ENCODE results near the gene ITGB1.

Gene ITGB1

GRCh38 chr10:32955790-32956189, 2.2 kb downstream of the ITGB1 start:
- no peak for DNase-seq (ENCODE audit: low read depth)

GRCh38 chr10:32955299-32955772, 2.7 kb downstream of the ITGB1 start:
- no peak for DNase-seq (ENCODE audit: low read depth)

DNA sequence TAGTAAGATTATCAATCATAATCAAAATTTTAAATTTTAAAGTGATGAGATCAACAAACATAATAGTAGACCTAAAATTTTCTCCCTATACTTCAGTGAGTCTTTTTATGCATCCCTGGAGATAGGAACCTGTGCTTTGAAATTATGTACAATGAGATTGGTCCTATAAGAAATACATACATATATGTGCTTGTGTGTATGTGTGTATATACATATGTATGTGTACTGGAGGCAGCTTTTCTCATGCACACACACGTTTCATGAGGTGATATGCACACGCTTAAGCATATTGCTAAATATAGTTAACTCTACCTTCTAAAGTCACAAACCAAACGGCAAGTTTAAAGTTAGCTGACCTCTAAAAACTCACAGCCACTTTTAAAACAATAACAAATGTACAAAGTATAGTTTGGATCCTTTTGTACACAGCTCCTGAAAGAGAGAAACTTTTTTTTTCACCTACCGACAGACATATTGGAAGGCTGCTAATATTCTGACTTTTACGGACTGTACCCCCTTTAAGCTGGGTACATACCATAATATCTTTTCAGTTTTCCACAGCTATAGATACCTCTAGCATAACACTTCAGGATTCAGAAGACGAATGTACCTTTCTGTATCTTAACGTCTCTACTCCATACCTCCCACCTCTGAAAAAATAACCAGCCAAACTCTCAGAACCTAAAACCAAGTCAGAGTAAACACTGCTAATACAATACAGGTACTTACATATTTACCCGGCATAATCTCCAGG, 3.3 kb downstream of the ITGB1 start:
- no peak for DNase-seq (ENCODE audit: low read depth)

GRCh38 chr10:32954080-32954479, 4.0 kb downstream of the ITGB1 start:
- no peak for DNase-seq (ENCODE audit: low read depth)

DNA sequence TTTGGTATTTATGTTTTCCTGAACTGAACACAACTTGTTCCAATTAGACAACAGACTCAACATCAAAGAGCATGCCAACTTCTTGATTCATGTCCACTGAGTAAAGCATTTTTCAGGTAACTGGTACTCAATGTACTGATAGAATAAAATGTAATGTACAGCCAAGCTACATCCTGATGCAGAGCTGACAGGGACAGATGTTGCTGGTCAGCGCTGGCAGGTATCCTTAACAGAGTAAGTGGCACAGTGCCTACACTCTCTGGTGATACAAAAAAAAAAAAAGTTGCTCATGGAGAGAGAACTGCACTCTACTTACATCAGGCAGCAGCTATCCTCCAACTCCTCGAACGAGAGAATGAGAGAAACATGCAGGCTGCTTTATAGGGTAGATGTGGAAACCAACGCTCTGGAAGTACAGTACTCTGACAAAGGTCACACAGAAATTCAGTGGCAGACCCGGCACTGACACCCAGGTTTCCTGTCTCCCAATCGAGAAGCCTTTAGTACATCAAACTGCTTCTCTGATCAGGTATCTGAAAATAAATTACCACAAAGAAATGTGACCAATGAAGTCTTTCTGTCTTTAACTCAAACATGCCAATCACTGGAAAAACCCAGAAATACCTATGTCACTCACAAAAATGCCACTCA, 4.6 kb downstream of the ITGB1 start:
- no peak for DNase-seq (ENCODE audit: low read depth)

GRCh38 chr10:32952541-32953276, 5.3 kb downstream of the ITGB1 start:
- no peak for DNase-seq (ENCODE audit: low read depth)

- DNase-seq (ENCODE audit: low read depth) = no peak
These were observed 5.9 kb downstream of the ITGB1 start for GRCh38 chr10:32952094-32952493.

DNA sequence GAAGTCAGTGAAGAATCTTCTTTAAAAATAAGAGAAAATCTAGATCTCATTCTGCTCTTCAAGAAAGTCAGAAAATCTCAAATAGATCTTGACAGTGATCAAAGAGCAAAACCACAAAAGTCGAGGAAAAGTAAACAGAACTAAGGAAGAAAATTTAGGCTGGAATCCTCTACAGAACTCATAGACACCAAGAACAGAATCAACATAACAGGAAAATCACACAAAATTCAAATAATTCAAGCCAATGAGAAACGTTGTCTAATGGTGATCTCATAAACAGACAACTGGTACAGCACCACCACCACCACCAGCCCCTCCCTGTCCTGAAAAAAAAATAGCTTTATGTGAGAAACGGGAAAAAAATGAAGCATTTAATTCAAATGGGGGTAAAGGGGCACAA, 6.9 kb downstream of the ITGB1 start:
- DNase-seq (ENCODE audit: low read depth) = no peak

GRCh38 chr10:32950591-32951108, 7.4 kb downstream of the ITGB1 start:
- DNase-seq (ENCODE audit: low read depth) = no peak

- no peak for DNase-seq (ENCODE audit: low read depth)
These were observed 8.8 kb downstream of the ITGB1 start for GRCh38 chr10:32949221-32949678.

- DNase-seq (ENCODE audit: low read depth) = no peak
These were observed 9.6 kb downstream of the ITGB1 start for GRCh38 chr10:32948451-32948850.

GRCh38 chr10:32947586-32947985, 10.4 kb downstream of the ITGB1 start:
- DNase-seq (ENCODE audit: low read depth) = no peak

- no peak for DNase-seq (ENCODE audit: low read depth)
These were observed 11.9 kb downstream of the ITGB1 start for GRCh38 chr10:32946108-32946507.

DNA sequence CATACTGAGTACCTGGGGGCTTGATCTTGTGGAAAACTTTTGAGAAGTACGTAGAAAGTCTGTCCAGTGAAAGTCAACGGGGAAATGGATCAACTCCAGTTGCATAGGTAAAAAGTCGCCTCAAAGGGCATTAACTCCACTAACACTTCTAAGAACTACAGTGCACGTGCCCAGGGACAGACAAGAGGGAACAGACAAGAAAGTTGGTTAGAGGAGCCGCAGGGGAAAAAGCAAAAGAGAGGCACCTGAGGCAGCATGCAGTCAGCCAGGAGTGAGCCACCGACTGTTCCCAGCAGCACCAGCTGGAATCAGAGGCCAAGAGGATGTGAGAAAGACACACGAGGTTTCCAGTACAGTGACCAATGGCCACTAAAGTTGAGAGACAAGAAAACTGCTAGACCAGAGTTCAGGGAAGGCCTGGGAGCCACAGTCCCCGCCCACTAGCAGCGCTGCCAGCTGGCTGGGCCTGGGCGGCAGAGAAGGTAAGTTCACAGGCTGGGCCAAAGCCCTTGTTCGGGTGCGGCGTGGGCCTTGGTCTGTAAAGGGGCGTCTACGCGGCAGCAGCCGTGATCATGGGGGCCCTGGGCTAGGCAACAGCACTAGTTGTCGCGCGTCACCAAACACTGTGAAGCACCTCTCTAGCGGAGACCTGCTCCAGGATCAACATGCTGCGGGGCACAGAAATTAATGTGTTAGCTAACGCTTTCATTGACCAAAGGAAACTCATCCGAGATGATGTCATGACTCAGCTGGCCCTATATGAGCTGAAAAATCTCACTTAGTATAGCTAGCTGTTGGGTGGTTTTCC, 14.0 kb downstream of the ITGB1 start:
- DNase-seq (ENCODE audit: low read depth) = no peak

- DNase-seq (ENCODE audit: low read depth) = no peak
These were observed 14.6 kb downstream of the ITGB1 start for GRCh38 chr10:32943395-32943794.

- DNase-seq (ENCODE audit: low read depth) = no peak
These were observed 15.9 kb downstream of the ITGB1 start for GRCh38 chr10:32942081-32942480.

- no peak for DNase-seq (ENCODE audit: low read depth)
These were observed 16.7 kb downstream of the ITGB1 start for GRCh38 chr10:32941357-32941756.

DNA sequence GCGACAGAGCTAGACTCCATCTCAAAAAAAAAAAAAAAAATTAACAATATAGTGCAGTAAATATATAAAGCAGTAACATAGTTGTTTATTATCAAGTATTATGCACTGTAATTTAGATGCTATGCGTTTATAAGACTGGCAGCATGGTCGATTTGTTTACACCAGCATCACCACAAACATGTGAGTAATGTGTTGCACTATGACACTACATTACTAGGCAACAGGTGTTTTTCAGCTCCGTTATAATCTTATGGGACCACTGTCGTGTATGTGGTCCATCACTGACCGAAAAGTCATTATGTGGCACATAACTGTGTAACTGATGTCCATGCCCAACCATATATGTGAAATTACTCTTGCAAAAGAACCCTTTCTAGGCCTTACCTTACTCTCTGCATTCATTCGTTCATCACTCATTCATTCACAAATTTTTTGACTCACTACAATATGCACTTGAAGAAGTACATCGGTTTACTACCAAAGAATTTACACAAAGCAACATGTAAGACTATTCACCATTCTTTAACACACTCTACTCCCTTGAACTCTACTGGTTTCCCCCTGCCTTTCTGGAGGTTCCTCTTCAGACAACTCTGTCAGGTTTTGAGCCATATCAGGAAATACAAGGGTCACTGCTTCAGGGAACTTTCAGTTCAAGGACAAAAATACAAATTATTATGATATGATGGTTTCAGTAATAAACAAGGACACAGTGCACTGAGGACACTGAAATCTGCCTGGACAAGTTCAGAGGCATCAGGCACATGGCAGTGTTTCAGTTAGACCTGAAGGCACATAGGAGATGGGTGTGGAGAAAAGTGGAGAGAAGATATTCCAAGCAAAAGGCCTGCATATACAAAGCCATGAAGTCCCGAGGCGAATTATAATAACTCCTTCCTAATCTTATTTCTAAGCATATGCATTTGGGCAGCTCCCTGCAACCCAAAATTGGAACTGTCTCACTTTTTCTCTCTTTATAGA, 17.4 kb downstream of the ITGB1 start:
- no peak for DNase-seq (ENCODE audit: low read depth)

GRCh38 chr10:32939296-32940111, 18.5 kb downstream of the ITGB1 start:
- no peak for DNase-seq (ENCODE audit: low read depth)

Data from GM04504 (cell line).